GM18870 (cell line): ENCODE data around the gene ZSCAN5B.
"Not testable (repeated sequence)": the region's sequence is repeated elsewhere in the genome, so short reads cannot be mapped to it uniquely, and the experiment has no call there.

Experiments
- ATAC-seq: cut with Tn5 transposase; IDR thresholded peaks from one replicate; pipeline ENCODE4 v1.9.1; 2021; ENCODE audit warnings: moderate library complexity; ENCODE audit not compliant: unreplicated experiment

The ZSCAN5B gene

GRCh38 chr19:56176881-56177280 is 20.7 kb downstream of the ZSCAN5B start:
- ATAC-seq: no peak

GRCh38 chr19:56176310-56176709 is 21.3 kb downstream of the ZSCAN5B start:
- not testable (repeated sequence) for ATAC-seq

GRCh38 chr19:56175861-56176307 is 21.7 kb downstream of the ZSCAN5B start, which contains the start of gene GALP:
GALP (plus strand) TSS chr19:56176008; CDS start chr19:56177109, 1,101 bp downstream.
- ATAC-seq: not testable (repeated sequence)

GRCh38 chr19:56174550-56174949 is 23.0 kb downstream of the ZSCAN5B start:
- ATAC-seq: no peak

GRCh38 chr19:56174086-56174485 is 23.5 kb downstream of the ZSCAN5B start:
- ATAC-seq: no peak

GRCh38 chr19:56170261-56170660 is 27.3 kb downstream of the ZSCAN5B start:
- ATAC-seq: no peak

- no peak for ATAC-seq
Observed at GRCh38 chr19:56167064-56167578, 30.5 kb downstream of the ZSCAN5B start.

- ATAC-seq: no peak
Observed at GRCh38 chr19:56163097-56163496, 34.5 kb downstream of the ZSCAN5B start.

GRCh38 chr19:56162258-56162657 is 35.3 kb downstream of the ZSCAN5B start:
- no peak for ATAC-seq

- no peak for ATAC-seq
Observed at GRCh38 chr19:56161534-56161933, 36.0 kb downstream of the ZSCAN5B start.

GRCh38 chr19:56159622-56160271 is 37.8 kb downstream of the ZSCAN5B start:
- ATAC-seq: no peak

- ATAC-seq: no peak
Observed at GRCh38 chr19:56159009-56159559, 38.5 kb downstream of the ZSCAN5B start.

GRCh38 chr19:56158170-56158757 is 39.3 kb downstream of the ZSCAN5B start:
- no peak for ATAC-seq

GRCh38 chr19:56156768-56157167 is 40.8 kb downstream of the ZSCAN5B start:
- no peak for ATAC-seq

GRCh38 chr19:56155124-56155687 is 42.4 kb downstream of the ZSCAN5B start:
- no peak for ATAC-seq

GRCh38 chr19:56153507-56153906 is 44.1 kb downstream of the ZSCAN5B start:
- ATAC-seq: no peak

- ATAC-seq: no peak
Observed at GRCh38 chr19:56152644-56153043, 44.9 kb downstream of the ZSCAN5B start.

GRCh38 chr19:56150358-56150757 is 47.2 kb downstream of the ZSCAN5B start:
- ATAC-seq: no peak

GRCh38 chr19:56149656-56150038 is 47.9 kb downstream of the ZSCAN5B start:
- no peak for ATAC-seq

GRCh38 chr19:56148955-56149655 is 48.5 kb downstream of the ZSCAN5B start:
- ATAC-seq: not testable (repeated sequence)

GRCh38 chr19:56148096-56148495 is 49.5 kb downstream of the ZSCAN5B start:
- no peak for ATAC-seq
